Liver (tissue), 9 donors: ENCODE data around the gene CHP1. TPM values are rescaled to one million over a fixed set of nuclear protein-coding genes. Genes with fewer than 3 reads are reported as not detected.
A peak's percentile ranks its signal among the peaks of the same experiment; 100 is the strongest.

ENCODE experiments used
- DNase-seq: peaks from one replicate; pipeline ENCODE4 v3.0.0-alpha.2; 2017; ENCODE audit warnings: low spot score
- H3K27ac ChIP-seq, 2 donors: one replicate each; pipeline ENCODE4 v1.7.0; 2013; ENCODE audit warnings: inconsistent platforms in 2 of 2, low read length in 2 of 2, control low read depth in 1 of 2, low read depth in 1 of 2, mild to moderate bottlenecking in 1 of 2
- H3K27me3 ChIP-seq, 4 donors: one replicate each; pipeline versions ENCODE4 v1.6.1 to v1.7.0; 2013; ENCODE audit warnings: low read length in 3 of 4, inconsistent platforms in 1 of 4, mild to moderate bottlenecking in 1 of 4, moderate library complexity in 1 of 4; ENCODE audit not compliant: control insufficient read depth in 4 of 4, insufficient read depth in 4 of 4
- H3K36me3 ChIP-seq, 4 donors: one replicate each; pipeline versions ENCODE4 v1.6.1 to v1.7.0; 2013; ENCODE audit warnings: low read length in 3 of 4, mild to moderate bottlenecking in 3 of 4, low read depth in 1 of 4, moderate library complexity in 1 of 4; ENCODE audit not compliant: control insufficient read depth in 4 of 4, insufficient read depth in 3 of 4
- H3K4me1 ChIP-seq, 4 donors: one replicate each; pipeline versions ENCODE4 v1.6.1 to v1.7.0; 2013; ENCODE audit warnings: low read length in 3 of 4, mild to moderate bottlenecking in 3 of 4, moderate library complexity in 1 of 4; ENCODE audit not compliant: control insufficient read depth in 4 of 4, insufficient read depth in 4 of 4
- H3K4me3 ChIP-seq, 3 donors: one replicate each; pipeline versions ENCODE4 v1.6.1 to v1.7.0; 2013; ENCODE audit warnings: low read length in 3 of 3, control low read depth in 1 of 3, low read depth in 1 of 3, mild to moderate bottlenecking in 1 of 3
- H3K9ac ChIP-seq, 2 donors: one replicate each; pipeline ENCODE4 v1.7.0; 2013; ENCODE audit warnings: low read length in 2 of 2, mild to moderate bottlenecking in 2 of 2, moderate library complexity in 2 of 2, control low read depth in 1 of 2, low read depth in 1 of 2
- H3K9me3 ChIP-seq, 4 donors: one replicate each; pipeline versions ENCODE4 v1.6.1 to v1.7.0; 2013; ENCODE audit warnings: low read length in 3 of 4; ENCODE audit not compliant: control insufficient read depth in 4 of 4
- ATF3 ChIP-seq: IDR thresholded peaks from 2 replicates; pipeline ENCODE4 v1.6.1; 2016; ENCODE audit warnings: antibody characterized with exemption
- CTCF ChIP-seq: fragments of 150-350 bp; IDR thresholded peaks from 2 replicates; pipeline ENCODE4 v1.5.1; 2017; ENCODE audit warnings: improper control_type of control experiment, low read depth, low read length; ENCODE audit not compliant: missing input control
- EGR1 ChIP-seq, 2 donors: IDR thresholded peaks; 2 replicates each; pipeline ENCODE4 v1.6.1; 2016 to 2018; ENCODE audit warnings: antibody characterized with exemption in 2 of 2, low read depth in 2 of 2
- FOXA1 ChIP-seq: IDR thresholded peaks from 2 replicates; pipeline ENCODE4 v1.6.1; 2016; ENCODE audit warnings: antibody characterized with exemption
- FOXA2 ChIP-seq: IDR thresholded peaks from 2 replicates; pipeline ENCODE4 v1.6.1; 2016; ENCODE audit warnings: antibody characterized with exemption
- GABPA ChIP-seq, 2 donors: IDR thresholded peaks in 1 of 2; conservative IDR thresholded peaks in 1 of 2; 2 replicates each; pipeline ENCODE4 v1.6.1; 2016; ENCODE audit warnings: antibody characterized with exemption in 2 of 2, mild to moderate bottlenecking in 1 of 2, moderate library complexity in 1 of 2
- HNF4A ChIP-seq, 2 donors: conservative IDR thresholded peaks; 2 replicates each; pipeline ENCODE4 v1.6.1; 2016; ENCODE audit warnings: antibody characterized with exemption in 2 of 2, mild to moderate bottlenecking in 2 of 2
- HNF4G ChIP-seq: IDR thresholded peaks from 2 replicates; pipeline ENCODE4 v1.6.1; 2016; ENCODE audit warnings: antibody characterized with exemption
- JUND ChIP-seq, 2 donors: IDR thresholded peaks; 2 replicates each; pipeline ENCODE4 v1.6.1; 2016; ENCODE audit warnings: antibody characterized with exemption in 2 of 2
- MAX ChIP-seq: IDR thresholded peaks from 2 replicates; pipeline ENCODE4 v1.6.1; 2016; ENCODE audit warnings: antibody characterized with exemption
- NR2F2 ChIP-seq: IDR thresholded peaks from 2 replicates; pipeline ENCODE4 v1.6.1; 2016; ENCODE audit warnings: antibody characterized with exemption
- RAD21 ChIP-seq, 2 donors: IDR thresholded peaks; 2 replicates each; pipeline ENCODE4 v1.6.1; 2016; ENCODE audit warnings: antibody characterized with exemption in 2 of 2, mild to moderate bottlenecking in 2 of 2
- REST ChIP-seq: IDR thresholded peaks from 2 replicates; pipeline ENCODE4 v1.6.1; 2016; ENCODE audit warnings: antibody characterized with exemption, mild to moderate bottlenecking
- RXRA ChIP-seq, 2 donors: IDR thresholded peaks; 2 replicates each; pipeline ENCODE4 v1.6.1; 2017 to 2018; ENCODE audit warnings: antibody characterized with exemption in 2 of 2, mild to moderate bottlenecking in 1 of 2
- SP1 ChIP-seq: IDR thresholded peaks from 2 replicates; pipeline ENCODE4 v1.6.1; 2018; ENCODE audit warnings: antibody characterized with exemption, mild to moderate bottlenecking
- TAF1 ChIP-seq: conservative IDR thresholded peaks from 2 replicates; pipeline ENCODE4 v1.6.1; 2016; ENCODE audit warnings: antibody characterized with exemption, mild to moderate bottlenecking
- YY1 ChIP-seq: IDR thresholded peaks from 2 replicates; pipeline ENCODE4 v1.6.1; 2016; ENCODE audit warnings: antibody characterized with exemption, mild to moderate bottlenecking
- ZBTB33 ChIP-seq: IDR thresholded peaks from 2 replicates; pipeline ENCODE4 v1.6.1; 2016; ENCODE audit warnings: antibody characterized with exemption
- WGBS: extraction: QIAGEN DNeasy Blood & Tissue Kit; methylation state at CpG from one replicate; pipeline ENCODE4 v1.1.7; 2013; 5-methylcytosine and 5-hydroxymethylcytosine counted together
- polyA plus RNA-seq, 2 donors: library from polyadenylated mRNA; stranded (reverse) in 1 of 2; unstranded in 1 of 2; fragments of 200-250 nt in 1 of 2; fragments of >200 nt in 1 of 2; fragmentation: Nextera tagmentation in 1 of 2; extraction: Ambion mirVana in 1 of 2; gene quantifications; one replicate each; pipeline versions ENCODE4 v1.2.1 to v1.2.3, GENCODE V29; 2013 to 2015
- total RNA-seq, 2 donors: library from RNA; depleted of rRNA; stranded (reverse); fragments of >200 nt; gene quantifications; one replicate each; pipeline ENCODE4 v1.2.3, GENCODE V29; 2014
- donor health status: healthy.
- donor health status: healthy.
- donor health status: healthy.
- donor health status: healthy.
- donor health status: healthy.

CHP1 gene
- total RNA-seq (100 to 1,000 TPM; 103 to 131 TPM), polyA plus RNA-seq (100 to 1,000 TPM in 1 of 2 donors, 10 to 100 TPM in 1; 87.4 to 162 TPM)

GRCh38 chr15:41230650-41231421 is at the start of gene CHP1, which contains the start of gene EXD1:
Gene CHP1 (plus strand): TSS chr15:41231268. CDS start chr15:41231383, 115 bp downstream.
Gene EXD1 (minus strand): TSS chr15:41230757. CDS start chr15:41226575, 4,182 bp downstream.
- Histone ChIP-seq H3K9me3 (no peaks in the 10 kb centered on the region), H3K4me1 (peaks cover 0 to 30% (median 16%) of the 10 kb centered on the region in 4 donors), H3K27ac (peak within 1 kb of the TSS; percentile 86 to 91), H3K9ac (peak within 1 kb of the TSS; percentile 95 to 97), H3K27me3 (no peaks in the 10 kb centered on the region), H3K4me3 (peak within 1 kb of the TSS; percentile 78 to 95 (median 86)), H3K36me3 (peaks cover 0 to 3% (median 0%) of the 10 kb centered on the region in 4 donors)
- peak; percentile 69 to 91 for TF ChIP-seq EGR1 (IDR thresholded peaks at IDR 0.05; ENCODE audit: low read depth in 2 of 2)
- TF ChIP-seq REST, result peak; percentile 91
- TF ChIP-seq NR2F2, result peak; percentile 95
- peak; percentile 83 for TF ChIP-seq ZBTB33
- peak; percentile 78 to 79 for TF ChIP-seq RXRA (IDR thresholded peaks at IDR 0.05)
- peak; percentile 33 for TF ChIP-seq ATF3
- TF ChIP-seq HNF4G, result no peak
- peak; percentile 83 for TF ChIP-seq SP1
- peak; percentile 5 for TF ChIP-seq FOXA2
- peak; percentile 23 to 80 for TF ChIP-seq GABPA (IDR thresholded peaks at IDR 0.05 in 1 of 2, conservative IDR thresholded peaks at IDR 0.05 in 1 of 2)
- TF ChIP-seq HNF4A (conservative IDR thresholded peaks at IDR 0.05), result peak; percentile 57 to 68
- peak; percentile 75 for TF ChIP-seq CTCF
- TF ChIP-seq YY1, result peak; percentile 80
- TF ChIP-seq MAX, result peak; percentile 99
- TF ChIP-seq JUND (IDR thresholded peaks at IDR 0.05), result peak; percentile 84 to 90
- peak; percentile 98 for TF ChIP-seq TAF1
- no peak for TF ChIP-seq FOXA1
- TF ChIP-seq RAD21 (IDR thresholded peaks at IDR 0.05), result peak in 1 of 2 donors; percentile 34
- DNase-seq, result peak; percentile 95
- WGBS, result under 1% methylated on average over 72 of the region's 72 CpGs
